ENCODE data around the gene KCTD13.

GRCh38 chr16:29968205-29968604 lies 42.2 kb upstream of the KCTD13 start:
- no peak for TF ChIP-seq ZNF776 (tag by site-specific recombination; IDR thresholded peaks at IDR 0.05; ENCODE audit: borderline replicate concordance)
- TF ChIP-seq CTCF (tag by site-specific recombination; IDR thresholded peaks at IDR 0.05) = no peak
- TF ChIP-seq ZBTB44 (tag by site-specific recombination; IDR thresholded peaks at IDR 0.05) = no peak
